Daoy (cell line): ENCODE results near the gene ITGB1BP1. TPM values are rescaled to one million over a fixed set of nuclear protein-coding genes. Genes with fewer than 3 reads are reported as not detected.

Experiments used
- total RNA-seq: library from RNA; depleted of rRNA; stranded (reverse); fragments of >200 nt; shearing (Covaris generic); gene quantifications from 2 replicates; pipeline ENCODE4 v1.2.3, GENCODE V29; 2014; rRNA removed

Gene ITGB1BP1
- total RNA-seq, 1 experiment from 2014 or later = 34.5 TPM

Other genes starting within 250 kb of the ITGB1BP1 start
- gene ASAP2, start 216.7 kb downstream of the ITGB1BP1 start, total RNA-seq = 20.3 and 22.7 TPM in 2 replicates
- gene CPSF3, start 126 bp upstream of the ITGB1BP1 start, total RNA-seq = 95.6 and 164 TPM in 2 replicates
- 34.6 and 38.1 TPM in 2 replicates for gene IAH1, start 51.0 kb upstream of the ITGB1BP1 start, total RNA-seq
- gene ADAM17, start 132.3 kb upstream of the ITGB1BP1 start, total RNA-seq = 34.3 and 43.2 TPM in 2 replicates
- 586 and 605 TPM in 2 replicates for gene YWHAQ, start 207.5 kb upstream of the ITGB1BP1 start, total RNA-seq